Right renal cortex interstitium (tissue), 3 donors: ENCODE measurements around the gene PRKCD. TPM values are rescaled to one million over a fixed set of nuclear protein-coding genes. Genes with fewer than 3 reads are reported as not detected.

Experiments used
- DNase-seq, 3 donors: peaks; one replicate each; pipeline ENCODE4 v3.0.0-alpha.2; 2013; ENCODE audit warnings: low read depth in 3 of 3, low spot score in 2 of 3
- polyA plus RNA-seq, 3 donors: library from polyadenylated mRNA; unstranded; fragments of 120-200 nt; gene quantifications; one replicate each; pipeline ENCODE4 v1.2.1, GENCODE V29; 2013; ENCODE audit not compliant: insufficient read length in 3 of 3

The PRKCD gene
- polyA plus RNA-seq, 3 donors: 21.1 to 23.9 (median 22.6) TPM

DNA sequence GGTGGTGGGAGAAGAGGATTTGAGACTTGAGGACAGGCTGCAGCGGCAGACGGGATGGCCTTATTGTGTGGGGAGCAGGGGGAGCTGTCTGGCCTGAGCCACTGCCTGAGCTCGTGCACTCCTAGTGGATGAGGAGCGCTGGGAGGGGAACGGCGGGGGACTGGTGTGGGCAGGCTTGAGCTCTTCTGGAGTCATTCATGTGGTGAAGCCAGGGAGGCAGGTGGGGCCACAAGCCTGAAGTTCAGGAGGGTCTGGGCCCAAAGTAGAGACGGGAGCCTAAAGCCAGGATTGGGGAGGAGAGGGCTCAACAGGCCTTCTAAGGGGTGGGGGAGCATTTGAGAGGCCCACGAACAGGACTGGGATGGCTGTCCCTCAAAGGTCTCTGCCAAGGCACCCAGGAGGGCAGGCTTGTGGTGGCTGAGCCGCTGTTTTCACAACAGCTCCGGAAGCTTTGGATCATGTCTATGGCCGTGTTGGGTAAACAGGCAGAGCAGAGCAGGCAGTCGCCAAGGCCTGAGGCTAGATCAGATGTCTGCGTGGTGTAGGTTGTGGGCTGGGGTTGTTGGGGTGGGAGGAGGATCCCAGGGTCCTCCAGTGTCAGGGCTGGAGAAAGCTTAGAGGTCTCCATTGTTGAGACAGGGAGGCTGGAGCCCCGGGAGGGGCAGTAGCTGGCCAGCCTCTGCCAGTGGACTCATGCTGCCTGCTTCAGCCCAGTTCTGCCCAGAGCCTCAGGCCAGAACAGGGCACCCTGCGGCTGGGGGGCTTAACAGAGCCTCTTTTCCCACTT, 8.2 kb downstream of the PRKCD start:
- no peak for DNase-seq

DNA sequence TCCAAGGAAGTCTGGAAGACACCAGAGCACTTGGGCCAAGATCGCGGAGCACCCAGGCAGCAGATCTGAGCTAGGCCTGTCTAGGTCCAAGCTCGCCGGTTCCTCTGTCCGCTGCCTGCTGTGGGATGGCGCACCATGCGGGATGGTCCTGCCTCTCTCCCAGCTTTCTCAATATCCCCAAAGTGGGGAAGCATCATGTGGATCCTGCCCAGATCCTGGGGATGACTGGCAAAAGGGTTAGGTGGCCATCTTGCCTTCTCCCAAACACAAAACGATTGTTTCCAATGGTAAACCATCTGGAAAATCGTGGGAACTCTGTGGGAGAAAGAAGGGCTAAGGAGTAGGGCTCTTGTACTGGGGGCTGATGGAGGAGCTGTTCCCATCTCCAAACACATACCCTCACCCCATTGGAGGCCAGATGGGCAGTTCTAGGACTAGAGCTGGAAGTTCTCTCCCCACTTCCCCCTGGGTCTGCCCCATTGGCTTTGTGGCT, 8.9 kb downstream of the PRKCD start:
- no peak for DNase-seq

DNA sequence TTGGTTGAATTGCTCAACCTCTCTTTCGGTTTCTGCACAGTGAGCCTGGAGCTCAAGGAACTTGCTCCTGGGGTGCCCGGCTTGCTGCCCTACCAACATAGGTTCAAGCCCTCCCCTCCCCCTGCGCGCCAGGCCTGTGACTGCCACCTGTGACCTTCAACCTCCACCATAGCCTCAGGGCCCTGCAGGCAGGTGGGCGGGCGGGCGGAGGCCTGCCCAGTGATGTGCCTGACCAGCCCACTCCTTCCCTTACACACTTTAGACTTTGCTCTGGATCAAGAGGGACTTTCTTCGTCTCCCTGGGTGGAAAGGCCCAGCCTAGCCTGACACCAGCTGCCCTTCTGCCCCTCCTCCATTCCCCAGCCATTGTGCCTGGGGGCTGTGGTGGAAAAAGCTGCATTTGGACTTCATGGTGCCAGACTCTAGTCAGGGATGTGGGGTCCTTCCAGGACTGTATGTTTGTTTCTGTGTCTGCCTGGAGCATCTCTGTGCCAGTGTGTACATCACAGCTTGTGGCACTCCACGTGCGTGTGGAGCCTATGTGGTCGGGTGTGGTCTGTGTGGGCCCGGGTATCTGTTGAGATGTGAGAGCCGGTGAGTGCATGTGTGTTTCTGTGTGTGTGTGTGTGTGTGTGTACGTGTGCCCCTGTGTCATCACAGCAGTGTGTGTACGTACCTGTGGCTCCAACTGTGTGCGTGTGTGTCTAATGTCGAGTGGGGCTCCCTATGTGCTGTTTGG, 9.5 kb downstream of the PRKCD start:
- no peak for DNase-seq

DNA sequence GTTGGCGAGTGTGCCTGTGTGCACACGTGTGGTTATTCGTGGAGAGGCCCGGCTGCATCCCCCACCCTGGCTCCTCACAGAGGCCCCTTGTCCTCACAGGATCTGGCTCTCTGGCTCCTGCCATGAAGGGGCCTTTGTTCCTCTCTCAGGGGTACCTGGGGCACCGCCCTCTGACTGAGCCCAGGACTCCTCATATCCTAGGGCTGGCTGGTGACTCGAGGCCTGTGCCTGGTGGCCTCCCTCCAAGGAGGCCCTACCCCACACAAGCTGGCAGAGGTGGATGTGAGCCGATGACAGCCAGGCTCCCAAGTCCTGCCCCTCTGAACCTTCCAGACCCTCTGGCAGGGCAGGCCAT, 10.0 kb downstream of the PRKCD start:
- no peak for DNase-seq

GRCh38 chr3:53171827-53172505, 11.0 kb downstream of the PRKCD start:
- no peak for DNase-seq

GRCh38 chr3:53173107-53173506, 12.1 kb downstream of the PRKCD start:
- DNase-seq: no peak

DNA sequence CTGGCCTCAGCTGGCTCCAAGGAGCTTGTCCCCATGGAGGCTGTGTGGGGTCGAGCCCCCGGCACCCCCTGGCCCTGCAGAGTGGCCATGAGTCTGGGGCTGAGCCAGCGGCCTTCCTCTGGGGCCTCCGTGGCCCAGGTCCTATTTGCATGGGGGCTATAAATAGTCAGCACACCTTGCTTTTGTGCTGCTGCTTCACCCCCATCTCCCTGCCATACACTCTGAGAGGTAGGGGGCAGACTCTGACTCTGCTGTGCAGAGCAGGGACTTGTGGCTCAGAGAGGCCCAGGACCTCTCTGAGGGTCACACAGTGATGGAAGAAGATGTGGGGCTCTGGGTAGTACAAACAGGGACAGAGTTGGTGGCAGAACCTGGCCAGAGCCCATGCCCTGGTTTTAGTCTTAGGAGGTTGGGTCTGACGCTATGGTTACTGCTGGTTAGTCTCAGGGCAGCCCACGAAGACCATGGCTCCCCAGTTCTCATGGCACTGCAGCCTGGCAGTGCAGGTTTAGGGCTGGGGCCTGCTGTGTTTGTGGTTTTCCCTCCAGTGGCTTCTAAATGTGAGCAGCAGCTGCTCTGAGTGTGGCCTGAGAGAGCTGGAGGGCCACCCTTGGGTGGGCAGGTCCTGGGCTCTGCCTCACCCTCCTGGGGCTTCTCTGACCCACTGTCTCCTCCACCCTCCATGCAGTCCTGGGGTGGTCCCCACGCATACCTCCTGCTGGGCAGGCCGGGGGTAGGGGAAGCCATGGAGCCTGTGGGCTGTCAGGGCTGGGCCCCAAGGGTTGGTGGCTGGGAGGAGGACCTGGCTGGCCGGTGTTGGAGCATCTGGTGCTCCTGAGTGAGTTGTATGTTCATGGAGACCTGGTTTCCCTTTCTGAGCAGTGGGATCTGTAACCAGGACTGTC, 13.6 kb downstream of the PRKCD start:
- no peak for DNase-seq

GRCh38 chr3:53175613-53176540, 14.9 kb downstream of the PRKCD start:
- DNase-seq: no peak

GRCh38 chr3:53178246-53178645, 17.2 kb downstream of the PRKCD start:
- no peak for DNase-seq

- no peak for DNase-seq
These were observed 18.6 kb downstream of the PRKCD start for GRCh38 chr3:53179580-53179979.

DNA sequence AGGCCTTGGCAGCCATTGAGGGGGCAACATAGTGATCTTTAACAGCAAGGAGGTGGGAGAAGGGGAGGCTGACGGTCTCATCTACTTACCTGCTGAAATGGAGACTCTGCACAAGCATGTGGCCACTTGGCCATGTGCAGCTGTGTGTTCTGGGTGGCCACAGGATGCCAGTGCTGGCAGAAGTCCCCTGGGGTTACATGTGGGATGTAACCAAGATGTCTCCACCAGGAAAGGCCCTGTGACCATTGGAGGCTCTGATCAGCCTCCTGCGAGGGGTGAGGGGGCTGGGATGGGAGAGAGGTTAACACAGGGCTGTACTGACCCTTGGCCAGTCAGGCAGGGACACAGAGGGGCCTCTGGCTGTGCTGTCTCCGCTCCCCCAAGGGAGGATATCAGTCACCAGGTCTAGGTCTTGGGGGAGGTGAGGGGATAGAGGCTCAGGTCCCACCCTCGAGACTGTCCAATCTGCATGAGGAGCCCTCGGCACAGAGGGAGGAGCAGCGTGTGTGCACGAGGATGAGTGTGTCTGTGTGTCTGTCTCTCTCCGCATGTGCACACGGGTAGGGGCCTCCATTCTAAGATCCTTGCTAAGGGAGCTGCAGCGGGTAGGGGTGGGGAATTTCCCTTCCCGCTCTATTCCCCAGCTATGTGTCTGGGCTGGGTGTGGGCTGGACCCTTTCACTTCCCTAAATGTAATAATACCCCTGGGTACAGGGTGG, 19.5 kb downstream of the PRKCD start:
- DNase-seq: no peak

- no peak for DNase-seq
These were observed 20.0 kb downstream of the PRKCD start for GRCh38 chr3:53181024-53181371.

GRCh38 chr3:53181528-53181927, 20.5 kb downstream of the PRKCD start:
- no peak for DNase-seq

DNA sequence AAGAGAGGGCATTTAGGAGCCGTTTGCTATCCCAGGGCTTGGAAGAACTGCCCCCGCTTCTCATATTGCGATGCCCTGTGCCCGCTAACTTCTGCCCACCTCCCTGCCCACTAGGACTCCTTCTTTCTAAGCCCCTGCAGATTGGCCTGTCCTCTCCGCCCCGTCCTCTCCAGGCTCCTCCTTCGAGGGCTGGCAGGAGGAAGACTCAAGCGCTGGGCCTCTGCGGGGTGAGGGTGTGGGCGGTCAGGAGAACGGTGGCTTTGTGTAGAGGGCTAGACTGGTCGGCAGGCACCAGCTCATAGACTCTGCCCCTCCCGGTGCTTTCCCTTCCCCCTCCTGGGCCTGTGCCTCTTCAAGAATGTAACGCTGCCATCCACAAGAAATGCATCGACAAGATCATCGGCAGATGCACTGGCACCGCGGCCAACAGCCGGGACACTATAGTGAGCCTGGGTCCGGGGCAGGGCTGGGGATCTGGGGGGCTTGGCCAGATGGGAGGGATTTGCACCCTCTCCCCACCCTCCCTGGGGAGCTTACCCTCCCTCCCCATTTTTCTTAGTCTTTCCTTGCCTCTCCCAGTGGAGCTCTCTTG, 21.9 kb downstream of the PRKCD start:
- no peak for DNase-seq

GRCh38 chr3:53183514-53183913, 22.5 kb downstream of the PRKCD start:
- DNase-seq: no peak

DNA sequence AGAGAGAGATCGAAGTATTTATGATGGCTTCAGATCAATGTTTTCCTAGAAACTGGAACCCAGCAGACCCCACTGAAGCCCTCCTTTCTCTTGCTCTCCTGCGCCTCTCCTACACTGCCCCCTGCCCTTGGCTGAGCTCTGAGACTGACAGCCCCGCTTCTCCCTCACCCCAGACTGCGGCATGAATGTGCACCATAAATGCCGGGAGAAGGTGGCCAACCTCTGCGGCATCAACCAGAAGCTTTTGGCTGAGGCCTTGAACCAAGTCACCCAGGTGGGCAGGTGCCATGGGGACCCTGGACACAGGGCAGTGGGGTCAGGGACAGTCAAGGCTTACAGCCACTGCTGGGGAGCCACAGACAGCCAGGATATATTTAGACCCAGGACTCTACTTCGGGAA, 23.7 kb downstream of the PRKCD start:
- DNase-seq: no peak

DNA sequence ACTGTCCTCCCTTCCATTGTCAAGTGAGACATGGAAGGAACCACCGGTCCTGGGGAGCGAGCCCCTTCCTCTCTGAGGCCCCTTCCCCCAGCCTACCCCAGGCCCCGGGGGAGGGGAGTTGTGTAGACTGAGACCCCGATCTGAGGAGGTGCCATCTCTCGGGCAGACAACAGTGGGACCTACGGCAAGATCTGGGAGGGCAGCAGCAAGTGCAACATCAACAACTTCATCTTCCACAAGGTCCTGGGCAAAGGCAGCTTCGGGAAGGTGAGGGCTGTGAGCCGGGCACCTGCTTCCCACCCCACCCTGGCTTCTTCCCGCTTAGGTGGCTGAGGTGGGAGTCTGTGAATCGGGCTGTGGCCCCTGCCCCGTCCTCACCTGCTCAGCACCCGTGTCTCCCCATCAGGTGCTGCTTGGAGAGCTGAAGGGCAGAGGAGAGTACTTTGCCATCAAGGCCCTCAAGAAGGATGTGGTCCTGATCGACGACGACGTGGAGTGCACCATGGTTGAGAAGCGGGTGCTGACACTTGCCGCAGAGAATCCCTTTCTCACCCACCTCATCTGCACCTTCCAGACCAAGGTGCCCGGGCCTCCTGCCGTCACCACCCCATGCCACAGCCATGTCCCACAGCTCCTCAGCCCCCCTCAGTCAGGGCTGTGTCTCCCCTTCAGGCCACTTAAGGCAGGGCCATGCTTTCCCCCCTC, 24.9 kb downstream of the PRKCD start:
- no peak for DNase-seq

GRCh38 chr3:53186726-53187125, 25.7 kb downstream of the PRKCD start:
- no peak for DNase-seq
